Liver (tissue), 9 donors: ENCODE measurements around the gene MTHFD1L. TPM values are rescaled to one million over a fixed set of nuclear protein-coding genes. Genes with fewer than 3 reads are reported as not detected.

Experiments
- DNase-seq: peaks from one replicate; pipeline ENCODE4 v3.0.0-alpha.2; 2017; ENCODE audit warnings: low spot score
- H3K27ac ChIP-seq, 2 donors: one replicate each; pipeline ENCODE4 v1.7.0; 2013; ENCODE audit warnings: inconsistent platforms in 2 of 2, low read length in 2 of 2, control low read depth in 1 of 2, low read depth in 1 of 2, mild to moderate bottlenecking in 1 of 2
- H3K27me3 ChIP-seq, 4 donors: one replicate each; pipeline versions ENCODE4 v1.6.1 to v1.7.0; 2013; ENCODE audit warnings: low read length in 3 of 4, inconsistent platforms in 1 of 4, mild to moderate bottlenecking in 1 of 4, moderate library complexity in 1 of 4; ENCODE audit not compliant: control insufficient read depth in 4 of 4, insufficient read depth in 4 of 4
- H3K36me3 ChIP-seq, 4 donors: one replicate each; pipeline versions ENCODE4 v1.6.1 to v1.7.0; 2013; ENCODE audit warnings: low read length in 3 of 4, mild to moderate bottlenecking in 3 of 4, low read depth in 1 of 4, moderate library complexity in 1 of 4; ENCODE audit not compliant: control insufficient read depth in 4 of 4, insufficient read depth in 3 of 4
- H3K4me1 ChIP-seq, 4 donors: one replicate each; pipeline versions ENCODE4 v1.6.1 to v1.7.0; 2013; ENCODE audit warnings: low read length in 3 of 4, mild to moderate bottlenecking in 3 of 4, moderate library complexity in 1 of 4; ENCODE audit not compliant: control insufficient read depth in 4 of 4, insufficient read depth in 4 of 4
- H3K4me3 ChIP-seq, 3 donors: one replicate each; pipeline versions ENCODE4 v1.6.1 to v1.7.0; 2013; ENCODE audit warnings: low read length in 3 of 3, control low read depth in 1 of 3, low read depth in 1 of 3, mild to moderate bottlenecking in 1 of 3
- H3K9ac ChIP-seq, 2 donors: one replicate each; pipeline ENCODE4 v1.7.0; 2013; ENCODE audit warnings: low read length in 2 of 2, mild to moderate bottlenecking in 2 of 2, moderate library complexity in 2 of 2, control low read depth in 1 of 2, low read depth in 1 of 2
- H3K9me3 ChIP-seq, 4 donors: one replicate each; pipeline versions ENCODE4 v1.6.1 to v1.7.0; 2013; ENCODE audit warnings: low read length in 3 of 4; ENCODE audit not compliant: control insufficient read depth in 4 of 4
- ATF3 ChIP-seq: IDR thresholded peaks from 2 replicates; pipeline ENCODE4 v1.6.1; 2016; ENCODE audit warnings: antibody characterized with exemption
- CTCF ChIP-seq: fragments of 150-350 bp; IDR thresholded peaks from 2 replicates; pipeline ENCODE4 v1.5.1; 2017; ENCODE audit warnings: improper control_type of control experiment, low read depth, low read length; ENCODE audit not compliant: missing input control
- EGR1 ChIP-seq, 2 donors: IDR thresholded peaks; 2 replicates each; pipeline ENCODE4 v1.6.1; 2016 to 2018; ENCODE audit warnings: antibody characterized with exemption in 2 of 2, low read depth in 2 of 2
- FOXA1 ChIP-seq: IDR thresholded peaks from 2 replicates; pipeline ENCODE4 v1.6.1; 2016; ENCODE audit warnings: antibody characterized with exemption
- FOXA2 ChIP-seq: IDR thresholded peaks from 2 replicates; pipeline ENCODE4 v1.6.1; 2016; ENCODE audit warnings: antibody characterized with exemption
- GABPA ChIP-seq, 2 donors: IDR thresholded peaks in 1 of 2; conservative IDR thresholded peaks in 1 of 2; 2 replicates each; pipeline ENCODE4 v1.6.1; 2016; ENCODE audit warnings: antibody characterized with exemption in 2 of 2, mild to moderate bottlenecking in 1 of 2, moderate library complexity in 1 of 2
- HNF4A ChIP-seq, 2 donors: conservative IDR thresholded peaks; 2 replicates each; pipeline ENCODE4 v1.6.1; 2016; ENCODE audit warnings: antibody characterized with exemption in 2 of 2, mild to moderate bottlenecking in 2 of 2
- HNF4G ChIP-seq: IDR thresholded peaks from 2 replicates; pipeline ENCODE4 v1.6.1; 2016; ENCODE audit warnings: antibody characterized with exemption
- JUND ChIP-seq, 2 donors: IDR thresholded peaks; 2 replicates each; pipeline ENCODE4 v1.6.1; 2016; ENCODE audit warnings: antibody characterized with exemption in 2 of 2
- MAX ChIP-seq: IDR thresholded peaks from 2 replicates; pipeline ENCODE4 v1.6.1; 2016; ENCODE audit warnings: antibody characterized with exemption
- NR2F2 ChIP-seq: IDR thresholded peaks from 2 replicates; pipeline ENCODE4 v1.6.1; 2016; ENCODE audit warnings: antibody characterized with exemption
- RAD21 ChIP-seq, 2 donors: IDR thresholded peaks; 2 replicates each; pipeline ENCODE4 v1.6.1; 2016; ENCODE audit warnings: antibody characterized with exemption in 2 of 2, mild to moderate bottlenecking in 2 of 2
- REST ChIP-seq: IDR thresholded peaks from 2 replicates; pipeline ENCODE4 v1.6.1; 2016; ENCODE audit warnings: antibody characterized with exemption, mild to moderate bottlenecking
- RXRA ChIP-seq, 2 donors: IDR thresholded peaks; 2 replicates each; pipeline ENCODE4 v1.6.1; 2017 to 2018; ENCODE audit warnings: antibody characterized with exemption in 2 of 2, mild to moderate bottlenecking in 1 of 2
- SP1 ChIP-seq: IDR thresholded peaks from 2 replicates; pipeline ENCODE4 v1.6.1; 2018; ENCODE audit warnings: antibody characterized with exemption, mild to moderate bottlenecking
- TAF1 ChIP-seq: conservative IDR thresholded peaks from 2 replicates; pipeline ENCODE4 v1.6.1; 2016; ENCODE audit warnings: antibody characterized with exemption, mild to moderate bottlenecking
- YY1 ChIP-seq: IDR thresholded peaks from 2 replicates; pipeline ENCODE4 v1.6.1; 2016; ENCODE audit warnings: antibody characterized with exemption, mild to moderate bottlenecking
- ZBTB33 ChIP-seq: IDR thresholded peaks from 2 replicates; pipeline ENCODE4 v1.6.1; 2016; ENCODE audit warnings: antibody characterized with exemption
- WGBS: extraction: QIAGEN DNeasy Blood & Tissue Kit; methylation state at CpG from one replicate; pipeline ENCODE4 v1.1.7; 2013; 5-methylcytosine and 5-hydroxymethylcytosine counted together
- polyA plus RNA-seq, 2 donors: library from polyadenylated mRNA; stranded (reverse) in 1 of 2; unstranded in 1 of 2; fragments of 200-250 nt in 1 of 2; fragments of >200 nt in 1 of 2; fragmentation: Nextera tagmentation in 1 of 2; extraction: Ambion mirVana in 1 of 2; gene quantifications; one replicate each; pipeline versions ENCODE4 v1.2.1 to v1.2.3, GENCODE V29; 2013 to 2015
- total RNA-seq, 2 donors: library from RNA; depleted of rRNA; stranded (reverse); fragments of >200 nt; gene quantifications; one replicate each; pipeline ENCODE4 v1.2.3, GENCODE V29; 2014
- donor health status: healthy.
- donor health status: healthy.
- donor health status: healthy.
- donor health status: healthy.
- donor health status: healthy.

MTHFD1L gene
- total and polyA plus RNA-seq, 4 donors: 2.0 to 7.7 (median 2.8) TPM

GRCh38 chr6:150928882-150929281 is 63.4 kb downstream of the MTHFD1L start:
- peaks cover 0 to 3% (median 0%) of the 10 kb centered on the region in 4 donors for H3K4me1 ChIP-seq
- H3K9me3 ChIP-seq: no peaks in the 10 kb centered on the region
- H3K4me3 ChIP-seq: no peak overlapping the region
- H3K27ac ChIP-seq: no peak overlapping the region
- H3K36me3 ChIP-seq: no peaks in the 10 kb centered on the region
- no peak for TF ChIP-seq YY1
- H3K27me3 ChIP-seq: no peaks in the 10 kb centered on the region
- H3K9ac ChIP-seq: no peak overlapping the region
- 81% methylated on average over 3 of the region's 3 CpGs for WGBS
- no peak for DNase-seq

GRCh38 chr6:150929416-150929815 is 63.9 kb downstream of the MTHFD1L start:
- Histone ChIP-seq H3K36me3 (no peaks in the 10 kb centered on the region), H3K27me3 (no peaks in the 10 kb centered on the region), H3K4me3 (no peak overlapping the region), H3K9me3 (no peaks in the 10 kb centered on the region), H3K4me1 (no peaks in the 10 kb centered on the region), H3K27ac (no peak overlapping the region), H3K9ac (no peak overlapping the region)
- no peak for TF ChIP-seq ATF3
- TF ChIP-seq CTCF: no peak
- TF ChIP-seq TAF1: no peak
- TF ChIP-seq MAX: no peak
- TF ChIP-seq EGR1 (IDR thresholded peaks at IDR 0.05; ENCODE audit: low read depth in 2 of 2): no peak
- TF ChIP-seq ZBTB33: no peak
- no peak for TF ChIP-seq RAD21 (IDR thresholded peaks at IDR 0.05)
- no peak for TF ChIP-seq FOXA2
- TF ChIP-seq JUND (IDR thresholded peaks at IDR 0.05): no peak
- TF ChIP-seq RXRA (IDR thresholded peaks at IDR 0.05): no peak
- no peak for TF ChIP-seq NR2F2
- TF ChIP-seq YY1: no peak
- no peak for TF ChIP-seq SP1
- TF ChIP-seq GABPA (IDR thresholded peaks at IDR 0.05 in 1 of 2, conservative IDR thresholded peaks at IDR 0.05 in 1 of 2): no peak
- no peak for TF ChIP-seq HNF4A (conservative IDR thresholded peaks at IDR 0.05)
- no peak for TF ChIP-seq REST
- no peak for TF ChIP-seq HNF4G
- TF ChIP-seq FOXA1: no peak
- 90% methylated on average over 2 of the region's 2 CpGs for WGBS
- DNase-seq: no peak
